Transverse colon (tissue), 4 donors: Measurements from ENCODE around the gene CADPS. TPM values are rescaled to one million over a fixed set of nuclear protein-coding genes. Genes with fewer than 3 reads are reported as not detected.

Source experiments
- DNase-seq: peaks from one replicate; pipeline ENCODE4 v3.0.0-alpha.2; 2019
- H3K27ac ChIP-seq, 4 donors: fragments of 200-600 bp; sonication (generic); 2 replicates each; pipeline ENCODE4 v1.5.1; 2016 to 2018; ENCODE audit warnings: inconsistent platforms in 4 of 4
- H3K27me3 ChIP-seq: fragments of 200-600 bp; sonication (generic); 2 replicates; pipeline ENCODE4 v1.5.1; 2017; ENCODE audit warnings: inconsistent platforms
- H3K36me3 ChIP-seq, 4 donors: fragments of 200-600 bp; sonication (generic); 2 replicates each; pipeline ENCODE4 v1.5.1; 2017 to 2019; ENCODE audit warnings: inconsistent platforms in 4 of 4
- H3K4me1 ChIP-seq, 4 donors: fragments of 200-600 bp; sonication (generic); 2 replicates each; pipeline ENCODE4 v1.5.1; 2017 to 2020; ENCODE audit warnings: inconsistent platforms in 4 of 4
- H3K4me3 ChIP-seq, 4 donors: fragments of 200-600 bp; sonication (generic); 1 replicate in 1 of 4; 2 replicates in 3 of 4; pipeline versions ENCODE4 v1.5.1 to v1.6.1; 2017 to 2019; ENCODE audit warnings: inconsistent platforms in 4 of 4
- H3K9me3 ChIP-seq, 2 donors: fragments of 200-600 bp; sonication (generic); 2 replicates each; pipeline ENCODE4 v1.5.1; 2017 to 2019; ENCODE audit warnings: inconsistent platforms in 2 of 2
- CTCF ChIP-seq, 5 experiments: fragments of 200-600 bp in 3 of 5; fragments of 450-650 bp in 2 of 5; sonication (generic) in 3 of 5; IDR thresholded peaks; 1 replicate in 2 of 5; 2 replicates in 3 of 5; pipeline ENCODE4 v1.5.1; 2016 to 2017; ENCODE audit warnings: antibody characterized with exemption in 5 of 5, inconsistent platforms in 3 of 5, mild to moderate bottlenecking in 2 of 5, moderate library complexity in 1 of 5
- EP300 ChIP-seq: sonication (generic); formaldehyde crosslinking; IDR thresholded peaks from one replicate; pipeline ENCODE4 v1.6.1; 2017; ENCODE audit warnings: antibody characterized with exemption, low read depth
- POLR2A ChIP-seq: fragments of 450-650 bp; IDR thresholded peaks from one replicate; pipeline ENCODE4 v1.6.1; 2016; ENCODE audit warnings: antibody characterized with exemption, mild to moderate bottlenecking, moderate library complexity
- POLR2AphosphoS5 ChIP-seq, 3 donors: sonication (generic); formaldehyde crosslinking; IDR thresholded peaks; one replicate each; pipeline ENCODE4 v1.6.1; 2016; ENCODE audit warnings: antibody characterized with exemption in 3 of 3
- WGBS, 2 donors: methylation state at CpG; one replicate each; pipeline ENCODE4 v1.1.5; 2018; ENCODE audit warnings: low coverage in 1 of 2; 5-methylcytosine and 5-hydroxymethylcytosine counted together
- in situ Hi-C, 4 donors: fragments of 200-750 bp; cut with MboI; loops; one replicate each; pipeline versions ENCODE4 v1.15.0 to v1.15.1; 2017; ENCODE audit warnings: low sequenced_read_pairs in 3 of 4, low pct_ligation_motif_present in 1 of 4, low pct_unique_long_range_greater_than_20kb in 1 of 4
- intact Hi-C: fragments of 100-400 bp; cut with DNase I; formaldehyde crosslinking; loops from one replicate; pipeline ENCODE4 v1.15.1; 2023; ENCODE audit warnings: low total_unique reads
- total RNA-seq, 4 donors: library from RNA; depleted of rRNA; stranded (reverse); fragments of >200 nt; gene quantifications; one replicate each; pipeline ENCODE4 v1.1.0, GENCODE V29; 2016

CADPS gene
- total RNA-seq, 4 donors from 2014 or later: 1.9 to 22.7 (median 8.9) TPM

- Histone ChIP-seq H3K27me3 (peaks cover 53% of the 10 kb centered on the region), H3K27ac (peak overlapping the region; percentile 4 to 81 (median 52)), H3K4me3 (peak overlapping the region; percentile 22 to 66 (median 34)), H3K9me3 (no peaks in the 10 kb centered on the region), H3K4me1 (peaks cover 0 to 14% (median 12%) of the 10 kb centered on the region in 4 donors), H3K36me3 (no peaks in the 10 kb centered on the region)
- 3% methylated on average over 60 of the region's 77 CpGs; no CpG with 5 or more reads in 1 of the 2 donors for WGBS, 2 donors
- in situ Hi-C loops (no loop called here), intact Hi-C loops (no loop called here)
- TF ChIP-seq CTCF (IDR thresholded peaks at IDR 0.05): peak; percentile 25 to 67 (median 50)
- TF ChIP-seq POLR2AphosphoS5 (IDR thresholded peaks at IDR 0.05): no peak
- peak; percentile 23 for TF ChIP-seq POLR2A
- DNase-seq: peak; percentile 59
Observed at GRCh38 chr3:62873761-62874710, 1.2 kb downstream of the CADPS start.

GRCh38 chr3:62873451-62873760, 1.8 kb downstream of the CADPS start:
- H3K4me3 ChIP-seq: peak overlapping the region in 3 of 4 donors; percentile 22 to 66 (median 44)
- H3K27ac ChIP-seq: peak overlapping the region in 3 of 4 donors; percentile 48 to 81 (median 56)
- in situ Hi-C loops: no loop called here
- H3K36me3 ChIP-seq: no peaks in the 10 kb centered on the region
- WGBS, 2 donors: 0 to 18% methylated on average over 1 to 4 of the region's 4 CpGs
- no peak for TF ChIP-seq CTCF (IDR thresholded peaks at IDR 0.05)
- TF ChIP-seq POLR2A: no peak
- TF ChIP-seq POLR2AphosphoS5 (IDR thresholded peaks at IDR 0.05): no peak
- TF ChIP-seq EP300: no peak
- H3K9me3 ChIP-seq: no peaks in the 10 kb centered on the region
- intact Hi-C loops: no loop called here
- H3K4me1 ChIP-seq: peaks cover 0 to 14% (median 12%) of the 10 kb centered on the region in 4 donors
- DNase-seq: no peak
- H3K27me3 ChIP-seq: peaks cover 53% of the 10 kb centered on the region

DNA sequence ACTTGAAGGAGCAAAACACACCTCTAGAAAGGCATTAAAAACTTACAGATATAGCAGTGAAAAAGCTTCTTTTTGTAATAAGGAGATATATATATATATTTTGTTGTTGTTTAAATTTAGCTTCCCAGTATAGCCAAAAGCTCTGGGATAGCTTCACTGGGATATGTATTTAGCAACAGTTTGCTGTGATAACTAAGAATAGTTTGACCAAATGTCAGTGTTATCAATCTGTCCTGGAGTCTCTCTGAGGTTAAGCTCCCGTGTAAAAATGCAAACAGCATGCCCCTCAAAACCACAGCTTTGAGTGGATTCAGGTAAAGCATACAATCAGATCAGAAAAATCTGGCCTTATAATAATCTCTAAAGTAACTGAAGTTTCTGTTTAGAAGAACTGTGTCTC, 2.9 kb downstream of the CADPS start:
- no peak for DNase-seq
- TF ChIP-seq EP300 (no peak), CTCF (IDR thresholded peaks at IDR 0.05) (no peak), POLR2A (no peak), POLR2AphosphoS5 (IDR thresholded peaks at IDR 0.05) (no peak)
- intact Hi-C loops: no loop called here
- H3K4me3 ChIP-seq: no peak overlapping the region
- in situ Hi-C loops: no loop called here
- 60 to 61% methylated on average over 1 of the region's 1 CpG for WGBS, 2 donors
- H3K27ac ChIP-seq: no peak overlapping the region
- peaks cover 0 to 14% (median 12%) of the 10 kb centered on the region in 4 donors for H3K4me1 ChIP-seq
- peaks cover 46% of the 10 kb centered on the region for H3K27me3 ChIP-seq
- H3K9me3 ChIP-seq: no peaks in the 10 kb centered on the region
- H3K36me3 ChIP-seq: no peaks in the 10 kb centered on the region

GRCh38 chr3:62870321-62870720, 4.9 kb downstream of the CADPS start:
- intact Hi-C loops (no loop called here), in situ Hi-C loops (no loop called here)
- no peaks in the 10 kb centered on the region for H3K9me3 ChIP-seq
- H3K4me1 ChIP-seq: peaks cover 0 to 14% (median 11%) of the 10 kb centered on the region in 4 donors
- no peak overlapping the region for H3K27ac ChIP-seq
- 88 to 100% methylated on average over 1 of the region's 1 CpG for WGBS, 2 donors
- no peak overlapping the region for H3K4me3 ChIP-seq
- peaks cover 26% of the 10 kb centered on the region for H3K27me3 ChIP-seq
- no peak for TF ChIP-seq EP300
- TF ChIP-seq POLR2A: no peak
- no peak for TF ChIP-seq CTCF (IDR thresholded peaks at IDR 0.05)
- no peak for TF ChIP-seq POLR2AphosphoS5 (IDR thresholded peaks at IDR 0.05)
- H3K36me3 ChIP-seq: no peaks in the 10 kb centered on the region
- DNase-seq: no peak
